GM15510 (cell line): ENCODE measurements around the gene SLC2A13.

Experiments
- POLR2A ChIP-seq: IDR thresholded peaks from 3 replicates; pipeline ENCODE4 v1.6.1; 2011; ENCODE audit warnings: borderline replicate concordance; ENCODE audit not compliant: insufficient read length; ENCODE audit errors: extremely low read depth

SLC2A13 gene

DNA sequence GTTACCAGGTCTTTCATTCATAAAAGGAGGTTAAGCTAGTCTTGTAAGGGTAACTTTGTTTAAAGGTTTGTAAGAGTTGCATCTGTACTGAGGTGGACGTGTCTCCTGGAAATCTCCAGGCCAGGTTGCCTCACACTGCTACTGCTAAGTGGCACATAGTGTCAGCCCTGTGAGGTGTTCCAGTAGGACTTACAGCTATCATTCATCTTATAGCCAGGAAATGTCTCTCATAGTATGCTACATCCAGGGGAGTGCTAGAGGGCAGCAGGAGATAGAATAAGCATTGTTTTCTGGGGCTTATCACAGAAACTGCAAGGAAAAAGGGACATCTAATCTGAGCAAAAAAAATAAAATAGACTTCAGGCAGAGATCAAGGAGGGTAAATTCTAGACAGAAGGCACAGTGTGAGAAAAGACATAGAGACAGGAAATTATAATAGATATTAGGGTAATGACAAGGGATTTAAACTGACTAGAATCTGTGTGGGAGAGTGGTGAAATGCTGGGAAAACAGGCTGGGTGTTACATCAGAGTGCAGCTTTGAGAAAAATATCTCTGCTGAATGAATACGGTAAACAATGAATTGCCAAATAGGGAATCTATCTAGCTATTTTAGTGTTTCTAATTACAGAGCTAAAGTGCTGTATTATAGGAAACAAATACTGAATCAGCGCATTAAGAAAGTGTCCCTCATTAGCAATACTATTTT is 281.2 kb downstream of the SLC2A13 start:
- TF ChIP-seq POLR2A, result no peak

DNA sequence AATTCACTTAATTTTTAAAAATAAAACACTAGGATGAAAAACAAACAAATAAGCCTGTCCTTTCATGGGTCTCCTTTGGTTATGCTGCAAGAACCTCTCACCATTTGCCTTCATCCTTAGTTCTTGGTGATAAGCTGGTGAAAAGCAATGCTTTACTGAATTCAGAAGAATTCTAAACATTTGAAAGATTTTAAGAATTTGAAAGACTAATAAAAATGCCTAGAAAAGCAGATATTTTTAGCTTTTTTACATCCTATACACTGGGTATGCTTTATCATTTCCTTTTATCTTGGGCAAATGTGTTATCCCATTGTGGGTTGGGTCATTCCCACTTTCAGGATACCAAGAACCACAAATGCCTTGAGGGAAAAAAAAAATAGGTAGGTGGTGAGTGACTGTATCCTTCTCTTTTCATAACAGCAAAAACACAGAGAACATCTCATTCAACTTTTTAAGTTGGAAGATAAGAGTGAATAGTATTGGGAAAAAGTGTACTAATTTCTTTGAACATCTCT is 289.2 kb downstream of the SLC2A13 start:
- TF ChIP-seq POLR2A, result no peak

DNA sequence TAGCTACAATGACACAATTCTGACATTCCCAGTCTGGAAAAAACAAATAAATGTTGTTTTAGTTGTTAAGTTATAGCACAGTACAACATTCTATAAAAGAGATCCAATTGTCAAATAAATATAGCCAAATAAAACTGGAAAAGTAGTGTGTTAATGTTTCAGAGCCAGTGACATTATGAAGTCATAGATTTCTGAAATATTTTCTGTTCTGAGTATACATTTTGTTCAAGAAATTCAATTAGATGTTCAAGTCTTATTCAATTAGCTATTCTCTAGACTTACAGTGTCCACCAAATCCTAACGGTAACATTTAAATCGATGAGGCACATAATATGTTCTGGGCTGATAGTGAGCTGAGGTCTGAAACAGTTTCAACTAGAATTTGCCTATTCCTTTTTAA is 290.1 kb downstream of the SLC2A13 start:
- no peak for TF ChIP-seq POLR2A

DNA sequence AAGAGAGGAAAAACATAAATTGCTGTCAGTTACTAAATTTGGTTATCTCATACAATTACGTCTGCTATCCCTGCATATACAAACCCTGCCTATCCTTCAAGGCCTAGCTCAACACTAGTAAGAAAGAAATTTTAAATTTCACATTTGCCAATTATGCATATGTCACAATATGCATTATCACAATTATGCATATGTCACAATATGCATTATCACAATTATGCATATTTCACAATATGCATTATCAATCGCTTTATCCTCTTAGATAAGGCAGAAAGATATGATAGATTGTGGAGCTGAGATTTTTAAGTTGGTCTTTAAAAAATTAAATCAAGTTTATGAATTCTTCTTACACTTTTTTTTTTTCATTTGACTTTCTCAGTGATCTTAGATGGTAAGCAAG is 291.3 kb downstream of the SLC2A13 start:
- no peak for TF ChIP-seq POLR2A

DNA sequence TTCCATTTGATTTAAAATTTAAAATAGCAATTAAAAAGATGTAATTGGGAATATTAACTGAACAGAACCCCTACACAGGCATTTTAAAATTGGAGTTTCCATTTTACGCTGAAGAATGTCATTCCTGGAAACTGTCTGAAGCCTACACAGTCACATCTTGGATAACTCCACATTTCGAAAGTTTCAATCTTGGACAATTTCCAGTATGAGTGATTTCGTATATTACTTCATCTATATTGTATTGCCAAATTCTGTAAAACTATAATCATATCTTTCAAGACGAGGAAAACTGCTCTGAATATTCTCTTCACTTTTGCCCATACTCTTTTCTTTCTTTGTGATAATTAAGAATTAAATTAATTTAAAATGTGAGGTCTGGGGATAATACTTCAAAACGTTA is 292.1 kb downstream of the SLC2A13 start:
- TF ChIP-seq POLR2A, result no peak

DNA sequence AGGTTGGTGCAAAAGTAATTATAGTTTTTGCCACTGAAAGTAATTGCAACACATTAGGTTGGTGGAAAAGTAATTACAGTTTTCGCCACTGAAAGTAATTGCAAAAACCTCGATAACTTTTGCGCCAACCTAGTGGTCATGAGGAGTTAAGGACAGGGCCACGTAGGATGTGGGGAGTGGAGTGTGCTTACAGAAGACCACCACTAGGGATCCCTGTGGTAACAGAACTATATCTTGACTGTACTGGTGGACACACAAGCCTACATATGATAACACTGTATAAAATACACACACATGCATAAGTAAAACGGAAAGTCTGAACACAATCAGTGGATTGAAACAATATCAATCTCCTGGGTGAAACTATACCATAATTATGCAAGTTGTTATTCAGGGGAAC is 298.8 kb downstream of the SLC2A13 start:
- no peak for TF ChIP-seq POLR2A

DNA sequence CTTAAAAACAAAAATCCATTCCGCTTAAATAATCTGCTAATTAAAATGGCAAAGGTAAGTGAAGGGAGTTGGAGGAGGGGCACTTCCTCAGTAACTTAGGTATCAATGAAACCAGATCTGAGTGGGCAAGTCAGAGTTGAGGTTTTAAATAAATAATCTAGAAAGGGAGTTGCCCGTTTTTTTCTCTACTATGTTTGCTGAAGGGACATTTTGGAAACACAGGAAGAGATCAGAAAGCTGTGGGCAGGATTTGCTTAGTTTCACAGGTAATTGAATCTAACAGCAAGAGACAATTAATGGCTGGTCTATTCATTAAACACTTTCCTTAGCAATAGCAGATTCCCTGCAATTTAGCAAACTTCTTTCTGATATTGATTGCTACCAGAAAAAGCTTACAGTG is 300.2 kb downstream of the SLC2A13 start:
- TF ChIP-seq POLR2A, result no peak

DNA sequence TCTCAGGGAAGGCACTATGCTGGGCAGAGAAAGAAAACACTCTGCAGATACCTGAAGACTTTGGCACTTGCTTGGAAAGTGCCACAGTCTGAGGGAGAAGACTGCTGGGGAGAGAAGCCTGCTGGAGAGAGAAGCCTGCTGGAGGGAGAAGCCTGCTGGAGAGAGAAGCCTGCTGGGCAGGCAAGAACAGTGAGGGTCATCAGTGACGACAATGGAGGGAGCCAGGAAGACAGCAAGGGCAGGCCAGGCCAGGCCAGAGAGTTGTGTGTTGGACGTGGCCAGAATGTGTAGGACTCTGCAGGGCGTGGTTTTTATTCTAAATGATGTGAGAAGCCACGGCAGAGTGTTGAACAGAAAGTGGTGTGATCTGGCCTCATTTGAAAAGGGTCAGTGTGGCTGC is 301.0 kb downstream of the SLC2A13 start:
- TF ChIP-seq POLR2A, result no peak

DNA sequence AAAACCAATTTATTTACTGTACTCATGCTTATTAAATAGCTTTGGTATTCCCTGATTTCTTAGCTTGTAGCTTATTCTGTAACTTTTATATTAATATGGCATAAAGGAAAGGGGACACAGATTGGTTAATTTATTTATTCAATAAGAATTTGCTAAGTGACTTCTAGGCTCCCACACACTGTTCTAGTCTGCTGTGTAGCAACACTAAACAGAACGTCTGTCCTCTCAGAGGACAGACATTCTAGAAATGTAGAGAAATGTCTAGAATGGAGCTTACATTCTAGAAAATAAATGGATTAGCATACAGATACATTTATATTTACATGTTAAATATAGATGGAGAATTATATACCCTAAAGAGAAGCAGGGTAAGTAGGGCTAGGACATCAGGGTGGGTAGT is 301.4 kb downstream of the SLC2A13 start:
- no peak for TF ChIP-seq POLR2A

DNA sequence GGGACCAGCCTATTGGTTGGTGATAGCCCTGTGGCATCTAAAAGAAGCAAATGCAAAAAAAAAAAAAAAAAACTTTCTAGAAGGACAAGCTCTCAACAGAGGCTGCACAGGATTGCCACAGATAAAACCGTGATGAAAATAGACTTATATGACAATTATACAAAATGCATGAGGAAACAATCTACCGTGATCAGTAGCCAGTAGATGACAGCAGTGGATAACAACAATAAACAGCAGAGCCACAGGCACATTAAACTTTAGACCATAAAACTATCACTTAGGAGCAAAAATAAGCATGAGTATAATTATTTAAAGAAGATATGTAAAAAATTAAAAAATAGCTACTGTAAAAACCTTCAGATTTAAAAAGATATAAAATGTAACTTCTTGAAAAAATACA is 302.7 kb downstream of the SLC2A13 start:
- TF ChIP-seq POLR2A, result no peak

DNA sequence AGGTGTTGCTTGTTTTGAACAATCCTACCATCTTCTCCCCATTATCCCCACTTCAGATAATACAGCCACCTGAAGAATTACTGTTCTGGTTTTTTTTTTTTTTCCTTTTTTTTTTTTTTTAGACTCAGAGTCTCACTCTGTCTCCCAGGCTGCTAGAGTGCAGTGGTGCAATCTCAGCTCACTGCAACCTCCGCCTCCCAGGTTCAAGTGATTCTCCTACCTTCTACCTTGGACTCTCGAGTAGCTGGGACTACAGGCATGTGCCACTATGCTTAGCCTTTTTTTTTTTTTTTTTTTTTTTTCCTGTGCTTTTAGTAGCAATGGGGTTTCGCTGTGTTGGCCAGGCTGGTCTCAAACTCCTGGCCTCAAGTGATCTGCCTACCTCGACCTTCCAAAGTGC is 306.9 kb downstream of the SLC2A13 start:
- TF ChIP-seq POLR2A, result no peak

DNA sequence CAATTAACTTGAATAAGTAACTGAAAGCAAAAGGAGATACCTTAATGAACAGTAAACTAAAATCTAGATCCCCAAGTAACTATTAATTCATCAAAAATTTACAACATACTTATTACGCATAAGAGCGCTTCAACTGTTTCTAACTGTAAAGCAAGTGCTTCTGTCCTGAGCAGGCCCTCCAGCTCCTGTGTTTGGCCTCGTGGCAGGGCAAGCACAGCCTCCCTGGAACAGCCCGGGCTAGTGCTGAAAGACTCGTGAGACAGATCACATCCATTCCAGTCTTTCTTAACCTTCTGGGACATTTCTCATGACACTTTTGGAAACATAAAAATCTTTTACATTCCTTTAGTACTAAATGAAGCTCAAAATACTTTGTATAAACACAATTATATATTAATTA is 307.5 kb downstream of the SLC2A13 start:
- no peak for TF ChIP-seq POLR2A

DNA sequence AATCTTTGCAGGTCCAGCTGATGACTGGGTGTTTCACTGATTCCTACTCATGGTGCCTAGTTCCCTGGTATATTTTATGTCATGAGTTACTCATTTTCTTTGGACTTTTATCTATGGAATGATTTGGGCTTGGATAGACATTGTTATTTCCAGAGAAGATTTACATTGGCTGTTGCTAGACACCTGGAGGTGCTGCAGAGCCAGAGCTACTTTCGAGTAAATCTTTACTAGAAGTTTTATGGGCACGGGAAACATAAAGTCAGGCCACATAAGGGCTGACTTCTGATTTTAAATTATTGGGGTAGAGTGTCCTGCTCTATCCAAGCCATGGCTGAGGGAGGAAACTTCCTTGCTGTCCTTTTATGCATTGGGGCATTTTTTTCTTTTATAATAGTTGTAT is 310.4 kb downstream of the SLC2A13 start:
- no peak for TF ChIP-seq POLR2A

DNA sequence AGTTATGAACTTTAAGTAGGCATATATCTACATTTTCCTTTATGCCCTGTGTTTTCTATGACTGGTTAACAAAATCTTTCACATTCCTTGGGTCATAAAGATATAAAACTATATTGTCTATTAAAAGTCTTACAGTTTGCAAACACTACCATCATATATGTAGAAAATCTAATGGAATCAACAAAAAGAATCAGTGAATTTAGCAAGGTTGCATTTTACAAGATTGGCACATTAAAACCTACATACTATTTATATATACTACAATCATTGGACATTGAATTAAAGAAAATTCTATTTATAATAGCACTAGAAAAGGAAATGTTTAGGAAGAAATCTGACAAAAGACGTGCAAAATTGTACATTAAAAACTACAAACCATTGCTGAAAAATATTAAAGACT is 312.9 kb downstream of the SLC2A13 start:
- no peak for TF ChIP-seq POLR2A

DNA sequence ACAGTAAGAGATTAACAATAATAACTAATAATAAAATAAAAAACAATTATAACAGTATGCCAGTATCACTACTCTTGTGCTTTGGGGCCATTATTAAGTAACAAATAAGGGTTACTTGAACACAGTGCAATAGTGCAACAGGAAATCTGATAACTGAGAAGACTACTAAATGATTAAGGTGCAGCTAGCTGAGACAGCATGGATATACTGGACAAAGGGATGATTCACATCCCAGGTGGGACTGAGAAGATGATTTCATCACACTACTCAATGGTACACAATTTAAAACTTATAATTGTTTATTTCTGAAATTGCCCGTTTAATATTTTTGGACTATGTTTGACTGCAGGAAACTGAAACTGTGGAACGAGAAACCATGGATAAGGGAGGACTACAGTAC is 317.6 kb downstream of the SLC2A13 start:
- no peak for TF ChIP-seq POLR2A

DNA sequence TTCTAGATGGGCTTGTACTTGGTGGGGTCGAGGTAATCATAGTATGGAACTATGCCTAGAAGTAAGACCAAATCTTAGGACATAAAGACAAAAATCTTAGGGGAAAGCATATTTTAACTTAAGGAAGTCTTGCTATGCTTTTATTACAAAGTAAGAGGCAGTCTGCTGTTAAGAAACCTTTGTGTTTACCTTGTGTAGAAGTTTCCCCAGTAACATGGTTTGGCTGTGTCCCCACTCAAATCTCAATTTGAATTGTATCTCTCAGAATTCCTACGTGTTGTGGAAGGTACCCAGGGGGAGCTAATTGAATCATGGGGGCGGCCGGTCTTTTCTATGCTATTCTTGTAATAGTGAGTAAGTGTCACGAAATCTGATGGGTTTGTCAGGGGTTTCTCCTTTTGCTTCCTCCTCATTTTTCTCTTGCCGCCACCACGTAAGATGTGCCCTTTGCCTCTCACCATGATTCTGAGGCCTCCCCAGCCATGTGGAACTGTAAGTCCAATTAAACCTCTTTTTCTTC is 323.8 kb downstream of the SLC2A13 start:
- TF ChIP-seq POLR2A, result no peak

DNA sequence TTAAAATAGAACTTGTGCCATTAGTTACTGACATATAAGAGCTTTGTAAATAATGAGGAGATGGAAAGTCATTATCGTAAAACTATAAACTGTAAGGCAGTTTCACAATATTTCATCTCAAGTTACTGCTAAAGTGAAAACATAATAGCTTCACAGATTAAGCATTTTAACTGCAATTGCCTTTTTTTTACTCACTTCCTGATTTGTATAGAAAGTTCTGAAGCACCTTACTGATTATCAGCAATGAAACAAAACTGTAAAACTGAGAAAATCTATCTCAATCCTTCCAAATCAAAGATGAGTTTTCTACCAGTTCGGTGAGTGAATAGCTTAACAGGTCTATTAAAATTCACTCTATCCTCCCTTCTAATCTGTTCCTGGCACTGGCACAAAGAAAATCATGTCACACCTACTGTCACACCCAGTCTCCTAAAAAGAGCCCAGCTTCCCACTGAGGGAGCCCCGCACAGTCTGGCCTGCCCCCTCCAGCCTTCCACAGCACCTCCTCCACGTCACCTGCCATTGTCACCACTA is 324.9 kb downstream of the SLC2A13 start:
- TF ChIP-seq POLR2A, result no peak

DNA sequence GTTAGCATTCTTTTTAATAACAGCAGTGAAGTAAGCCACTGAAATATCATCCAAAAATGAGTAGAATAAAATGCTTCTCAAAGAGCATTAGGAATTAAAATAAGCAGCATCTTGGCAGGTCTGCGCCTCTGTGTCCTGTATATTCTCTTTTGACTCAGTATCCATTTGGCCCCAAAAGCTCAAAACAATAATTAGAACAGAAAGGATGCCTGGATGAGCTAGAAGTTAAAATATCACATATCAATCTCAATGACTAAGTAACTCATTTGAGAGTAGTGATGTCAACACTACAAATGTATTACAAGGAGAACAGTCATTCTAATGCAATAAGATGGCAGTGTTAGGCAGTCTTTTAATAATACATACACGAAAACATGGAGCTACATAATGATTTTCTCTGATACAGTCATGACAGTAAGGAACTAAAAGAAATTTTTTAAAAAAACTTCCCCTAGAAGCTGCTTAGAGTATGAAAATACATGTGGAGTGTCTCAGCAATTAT is 325.4 kb downstream of the SLC2A13 start:
- TF ChIP-seq POLR2A, result no peak
